GM23338 (cell line): Measurements from ENCODE around the gene DPH7. TPM values are rescaled to one million over a fixed set of nuclear protein-coding genes. Genes with fewer than 3 reads are reported as not detected.

Source experiments
- ATAC-seq: fragments of 200-7000 bp; cut with Tn5 transposase; 3 replicates; pipeline ENCODE4 v1.9.1; 2020
- DNase-seq: peaks from one replicate; pipeline ENCODE4 v3.0.0-alpha.2; 2015; ENCODE audit warnings: low spot score
- H2AFZ ChIP-seq: fragments of 200-600 bp; sonication (generic); 2 replicates; pipeline ENCODE4 v1.8.0; 2016; ENCODE audit warnings: antibody characterized with exemption, mild to moderate bottlenecking, moderate library complexity
- H3F3A ChIP-seq: fragments of 200-600 bp; sonication (generic); replicated peaks from 2 replicates; pipeline ENCODE4 v1.8.0; 2017; ENCODE audit warnings: antibody characterized with exemption, mixed run types, low read depth
- H3K27ac ChIP-seq: fragments of 200-600 bp; sonication (generic); 2 replicates; pipeline ENCODE4 v1.6.1; 2016; ENCODE audit warnings: low read depth
- H3K27me3 ChIP-seq: fragments of 200-600 bp; sonication (generic); 2 replicates; pipeline ENCODE4 v1.8.0; 2016; ENCODE audit warnings: mild to moderate bottlenecking, mixed run types, moderate library complexity; ENCODE audit not compliant: insufficient read depth
- H3K36me3 ChIP-seq: fragments of 200-600 bp; sonication (generic); 2 replicates; pipeline ENCODE4 v1.8.0; 2016; ENCODE audit warnings: mild to moderate bottlenecking; ENCODE audit not compliant: insufficient read depth
- H3K4me1 ChIP-seq: fragments of 200-600 bp; sonication (generic); 2 replicates; pipeline ENCODE4 v1.8.0; 2016; ENCODE audit warnings: mild to moderate bottlenecking, moderate library complexity; ENCODE audit not compliant: insufficient read depth
- H3K4me2 ChIP-seq: fragments of 200-600 bp; sonication (generic); 2 replicates; pipeline ENCODE4 v1.7.1; 2017; ENCODE audit warnings: mixed run types
- H3K4me3 ChIP-seq: fragments of 200-600 bp; sonication (generic); 2 replicates; pipeline ENCODE4 v1.6.1; 2016; ENCODE audit warnings: mixed run types
- H3K79me2 ChIP-seq: fragments of 200-600 bp; sonication (generic); replicated peaks from 2 replicates; pipeline ENCODE4 v1.8.0; 2017; ENCODE audit warnings: mild to moderate bottlenecking; ENCODE audit not compliant: insufficient read depth
- H3K9me2 ChIP-seq: fragments of 200-600 bp; sonication (generic); 2 replicates; pipeline ENCODE4 v1.8.0; 2017; ENCODE audit not compliant: insufficient read depth
- H4K20me1 ChIP-seq: fragments of 200-600 bp; sonication (generic); replicated peaks from 2 replicates; pipeline ENCODE4 v1.8.0; 2017; ENCODE audit warnings: mild to moderate bottlenecking; ENCODE audit not compliant: insufficient read depth
- H3K27ac Mint-ChIP-seq: 2 replicates; pipeline ENCODE4 v1.8.0; 2020; ENCODE audit warnings: inconsistent platforms, mild to moderate bottlenecking, moderate library complexity, mixed read lengths
- H3K27me3 Mint-ChIP-seq: 3 replicates; pipeline ENCODE4 v1.8.0; 2022; ENCODE audit warnings: low read depth, mild to moderate bottlenecking, moderate library complexity, mixed read lengths, inconsistent platforms; ENCODE audit not compliant: insufficient read depth, poor library complexity
- H3K36me3 Mint-ChIP-seq: 3 replicates; pipeline ENCODE4 v1.8.0; 2021; ENCODE audit warnings: low read depth, mild to moderate bottlenecking, inconsistent platforms, moderate library complexity, mixed read lengths
- H3K4me1 Mint-ChIP-seq: 3 replicates; pipeline ENCODE4 v1.8.0; 2020; ENCODE audit warnings: mild to moderate bottlenecking, inconsistent platforms, mixed read lengths
- H3K4me3 Mint-ChIP-seq: 3 replicates; pipeline ENCODE4 v1.8.0; 2021; ENCODE audit warnings: moderate library complexity, mild to moderate bottlenecking, inconsistent platforms, mixed read lengths
- H3K9me3 Mint-ChIP-seq: 3 replicates; pipeline ENCODE4 v1.8.0; 2020; ENCODE audit warnings: moderate library complexity, mild to moderate bottlenecking, inconsistent platforms, mixed read lengths
- CTCF ChIP-seq, 2 experiments: fragments of 200-600 bp in 1 of 2; sonication (generic) in 1 of 2; conservative IDR thresholded peaks; 2 replicates each; pipeline versions ENCODE4 v1.5.1 to v1.6.1; 2016 to 2017; ENCODE audit warnings: antibody characterized with exemption in 2 of 2, low read depth in 2 of 2, mild to moderate bottlenecking in 2 of 2, moderate library complexity in 1 of 2
- ETS1 ChIP-seq: IDR thresholded peaks from 2 replicates; pipeline ENCODE4 v1.6.1; 2016; ENCODE audit warnings: antibody characterized with exemption
- EZH2 ChIP-seq: fragments of 200-600 bp; sonication (generic); IDR thresholded peaks from one replicate; pipeline ENCODE4 v1.8.0; 2017; ENCODE audit warnings: antibody characterized with exemption, mild to moderate bottlenecking, low read depth; ENCODE audit not compliant: unreplicated experiment
- JUNB ChIP-seq: IDR thresholded peaks from one replicate; pipeline ENCODE4 v1.6.1; 2016; ENCODE audit warnings: antibody characterized with exemption; ENCODE audit not compliant: unreplicated experiment
- NANOG ChIP-seq: IDR thresholded peaks from 2 replicates; pipeline ENCODE4 v1.6.1; 2016; ENCODE audit warnings: antibody characterized with exemption, borderline replicate concordance
- POLR2AphosphoS5 ChIP-seq: IDR thresholded peaks from 2 replicates; pipeline ENCODE4 v1.6.1; 2016; ENCODE audit warnings: antibody characterized with exemption, low read depth
- REST ChIP-seq: IDR thresholded peaks from one replicate; pipeline ENCODE4 v1.6.1; 2018; ENCODE audit warnings: antibody characterized with exemption; ENCODE audit not compliant: unreplicated experiment
- STAT1 ChIP-seq: IDR thresholded peaks from one replicate; pipeline ENCODE4 v1.6.1; 2016; ENCODE audit warnings: antibody characterized with exemption; ENCODE audit not compliant: unreplicated experiment
- ZNF114 ChIP-seq: fragments of 250-450 bp; sonication (Bioruptor Pico); IDR thresholded peaks from 2 replicates; pipeline ENCODE4 v1.5.0; 2020; ENCODE audit warnings: mild to moderate bottlenecking, moderate library complexity
- ZNF331 ChIP-seq: fragments of 250-450 bp; sonication (Bioruptor Pico); IDR thresholded peaks from 2 replicates; pipeline ENCODE4 v1.5.0; 2020; ENCODE audit warnings: low read depth, mild to moderate bottlenecking, moderate library complexity
- ZNF462 ChIP-seq: fragments of 250-450 bp; sonication (Bioruptor Pico); IDR thresholded peaks from 2 replicates; pipeline ENCODE4 v1.5.0; 2020; ENCODE audit warnings: mild to moderate bottlenecking, moderate library complexity
- polyA plus RNA-seq: library from polyadenylated mRNA; unstranded; fragments of >200 nt; fragmentation: Nextera tagmentation; extraction: Ambion mirVana; gene quantifications from 2 replicates; pipeline ENCODE4 v1.2.1, GENCODE V29; 2016
- total RNA-seq: library from RNA; depleted of rRNA; stranded (reverse); fragments of >200 nt; shearing (Covaris generic); gene quantifications from 2 replicates; pipeline ENCODE4 v1.2.3, GENCODE V29; 2014

Gene DPH7
- total and polyA plus RNA-seq, 2 experiments from 2014 or later, result 44.5 to 68.8 TPM

- no peak for TF ChIP-seq EZH2
Measured at GRCh38 chr9:137524161-137524980, 54.4 kb downstream of the DPH7 start (continued).

GRCh38 chr9:137522746-137523455 lies 55.8 kb downstream of the DPH7 start:
- Histone ChIP-seq H3K79me2 (no peaks in the 10 kb centered on the region), H3K9me2 (no peaks in the 10 kb centered on the region), H3K27me3 (no peaks in the 10 kb centered on the region), H3K4me1 (no peaks in the 10 kb centered on the region), H2AFZ (no peak overlapping the region), H3F3A (no peaks in the 10 kb centered on the region), H3K27ac (no peak overlapping the region), H3K4me2 (no peak overlapping the region), H4K20me1 (no peaks in the 10 kb centered on the region), H3K36me3 (no peaks in the 10 kb centered on the region), H3K4me3 (no peak overlapping the region)
- Mint-ChIP-seq H3K4me3 (no peak overlapping the region), H3K27me3 (peaks cover 13% of the 10 kb centered on the region), H3K9me3 (0 out of 3 replicates have a peak, but pooled peaks cover 3% of the 10 kb centered on the region), H3K27ac (no peak overlapping the region), H3K4me1 (no peaks in the 10 kb centered on the region), H3K36me3 (peaks cover 8% of the 10 kb centered on the region; the same call in 1 of the 3 replicates)
- ATAC-seq, result no peak
- no peak for DNase-seq
- TF ChIP-seq CTCF (conservative IDR thresholded peaks at IDR 0.05; ENCODE audit: low read depth in 2 of 2), result no peak
- no peak for TF ChIP-seq STAT1
- no peak for TF ChIP-seq ZNF331 (CRISPR knock-in tag)
- TF ChIP-seq ZNF114, result no peak
- no peak for TF ChIP-seq EZH2
- no peak for TF ChIP-seq ZNF462 (CRISPR knock-in tag)
- no peak for TF ChIP-seq REST
- TF ChIP-seq NANOG, result no peak
- no peak for TF ChIP-seq POLR2AphosphoS5
- no peak for TF ChIP-seq ETS1
- no peak for TF ChIP-seq JUNB
